AG04449 (cell line): Measurements from ENCODE around the gene GAK.

Experiments used
- CTCF ChIA-PET: fragments of 350-600 bp; formaldehyde crosslinking; extraction: SDS; loops from one replicate; lab custom pipeline; 2021; ENCODE audit warnings: antibody characterized with exemption; lab: Yijun Ruan, JAX
- POLR2A ChIA-PET: fragments of 400-600, 350-600 bp; formaldehyde crosslinking; extraction: SDS; loops from one replicate; lab custom pipeline; 2020; ENCODE audit warnings: antibody characterized with exemption, inconsistent platforms; lab: Yijun Ruan, JAX
- DNase-seq: peaks from one replicate; pipeline ENCODE4 v3.0.0-alpha.2; 2010; ENCODE audit warnings: low read depth, low spot score
- H3K4me3 ChIP-seq: 2 replicates; pipeline ENCODE4 v1.5.1; 2011; ENCODE audit warnings: low read depth, mild to moderate bottlenecking, control low read depth, low read length
- CTCF ChIP-seq: IDR thresholded peaks from one replicate; pipeline ENCODE4 v1.5.1; 2011; ENCODE audit warnings: mild to moderate bottlenecking, moderate library complexity, low read length, control low read depth, inconsistent platforms; ENCODE audit not compliant: insufficient read depth; ENCODE audit errors: missing control alignments

Gene GAK

GRCh38 chr4:901192-901910, 30.8 kb downstream of the GAK start:
- no peak for DNase-seq
- TF ChIP-seq CTCF = no peak
- ChIA-PET CTCF (no interaction called here), POLR2A (no interaction called here)
- no peak overlapping the region for H3K4me3 ChIP-seq

GRCh38 chr4:900721-901120, 31.4 kb downstream of the GAK start:
- DNase-seq = no peak
- CTCF ChIA-PET = no interaction called here
- no peak for TF ChIP-seq CTCF
- H3K4me3 ChIP-seq = no peak overlapping the region
- POLR2A ChIA-PET = no interaction called here

GRCh38 chr4:900073-900472, 32.0 kb downstream of the GAK start:
- DNase-seq = no peak
- H3K4me3 ChIP-seq = no peak overlapping the region
- POLR2A ChIA-PET = no interaction called here
- no peak for TF ChIP-seq CTCF
- CTCF ChIA-PET = no interaction called here

DNA sequence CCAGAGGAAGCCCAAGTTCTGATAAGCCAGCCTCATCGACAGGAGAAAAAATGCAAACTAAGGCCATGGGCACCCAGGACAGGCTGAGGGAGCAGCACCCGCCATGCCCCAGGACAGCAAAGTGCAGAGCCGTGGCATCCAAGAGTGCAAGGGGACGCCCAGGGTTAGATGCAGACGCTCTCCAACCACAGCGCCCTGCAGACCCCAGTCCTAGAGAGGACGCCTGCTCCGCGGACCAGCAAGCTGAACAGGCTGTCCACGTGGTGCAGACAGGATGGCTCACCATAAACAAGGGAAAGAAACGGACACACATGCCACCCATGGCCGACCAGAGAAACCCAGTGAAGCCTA, 32.6 kb downstream of the GAK start:
- CTCF ChIA-PET = no interaction called here
- POLR2A ChIA-PET = no interaction called here
- H3K4me3 ChIP-seq = no peak overlapping the region
- TF ChIP-seq CTCF = no peak
- no peak for DNase-seq

DNA sequence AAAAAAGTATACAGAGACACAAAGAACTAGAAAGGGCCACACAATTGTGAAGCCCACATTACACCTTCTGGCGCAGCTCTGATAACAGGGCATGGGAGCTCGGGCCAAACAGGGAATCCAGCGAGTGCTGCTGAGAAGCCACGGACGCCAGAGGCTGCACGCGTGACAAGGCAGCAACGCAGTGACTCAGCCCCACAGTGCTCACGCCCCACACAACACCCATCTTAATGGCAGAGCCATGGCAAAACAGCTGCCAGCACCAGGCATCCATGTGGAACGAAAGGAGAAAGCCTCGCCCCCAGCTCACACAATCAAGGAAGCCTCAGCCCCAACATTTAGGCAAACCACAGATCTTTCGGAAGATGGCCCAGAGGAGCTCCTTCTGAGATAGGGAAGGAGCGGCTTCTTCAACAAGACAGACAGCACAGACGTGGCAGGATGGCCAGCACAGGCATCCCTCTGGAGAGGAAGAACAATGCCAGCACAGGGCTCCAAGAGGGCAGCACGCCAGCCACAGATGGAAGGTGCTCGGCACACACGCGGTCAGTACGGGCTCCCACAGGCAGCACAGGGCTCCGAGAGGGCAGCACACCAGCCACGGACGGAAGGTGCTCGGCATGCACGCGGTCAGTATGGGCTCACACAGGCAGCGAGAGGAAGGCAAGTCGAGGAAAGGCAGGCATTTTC, 33.1 kb downstream of the GAK start:
- no peak for DNase-seq
- no peak overlapping the region for H3K4me3 ChIP-seq
- TF ChIP-seq CTCF = no peak
- POLR2A ChIA-PET = interaction anchor here (0.5 kb wide), 1 partner anchor 115 kb away, joined by 7 read pairs; no protein-coding TSS in a partner anchor
- CTCF ChIA-PET = no interaction called here

GRCh38 chr4:898123-898522, 34.0 kb downstream of the GAK start:
- TF ChIP-seq CTCF = no peak
- CTCF ChIA-PET = interaction anchor here (1.6 kb wide), 1 partner anchor 156 kb away, joined by 4 read pairs; no protein-coding TSS in a partner anchor
- DNase-seq = no peak
- POLR2A ChIA-PET = interaction anchor here (0.5 to 1.1 kb wide), 2 partner anchors 10 to 114 kb away, joined by 3 to 7 read pairs; no protein-coding TSS in a partner anchor
- H3K4me3 ChIP-seq = no peak overlapping the region
